HEK293 (cell line): ENCODE measurements around the gene CHD2.

Experiments
- CTCF ChIA-PET: fragments of 350-600 bp; formaldehyde crosslinking; extraction: SDS; loops from one replicate; lab custom pipeline; 2021; ENCODE audit warnings: antibody characterized with exemption; lab: Yijun Ruan, JAX
- POLR2A ChIA-PET: fragments of 300-600 bp; formaldehyde crosslinking; extraction: SDS; loops from one replicate; lab custom pipeline; 2020; ENCODE audit warnings: antibody characterized with exemption, inconsistent platforms; lab: Yijun Ruan, JAX
- H3K27ac ChIP-seq: fragments of 200-500 bp; sonication (Bioruptor generic); 2 replicates; pipeline ENCODE4 v1.5.1; 2014; ENCODE audit warnings: low read depth, low read length, control low read depth, inconsistent platforms; ENCODE audit errors: extremely low read depth
- H3K36me3 ChIP-seq, 2 experiments: fragments of 200-500 bp in 1 of 2; sonication (Bioruptor generic) in 1 of 2; 1 replicate in 1 of 2; 2 replicates in 1 of 2; pipeline ENCODE4 v1.5.1; 2014 to 2017; ENCODE audit warnings: inconsistent platforms in 2 of 2, low read length in 2 of 2; ENCODE audit not compliant: control insufficient read depth in 2 of 2, insufficient read depth in 1 of 2
- H3K4me1 ChIP-seq: fragments of 200-500 bp; sonication (Bioruptor generic); 2 replicates; pipeline ENCODE4 v1.5.1; 2014; ENCODE audit warnings: mild to moderate bottlenecking, low read length, inconsistent platforms; ENCODE audit not compliant: control insufficient read depth, insufficient read depth
- H3K4me3 ChIP-seq: 2 replicates; pipeline ENCODE4 v1.5.1; 2011; ENCODE audit warnings: low read depth, mild to moderate bottlenecking, control low read depth, low read length, moderate library complexity
- H3K9me3 ChIP-seq: fragments of 200-500 bp; sonication (Bioruptor generic); 2 replicates; pipeline ENCODE4 v1.5.1; 2014; ENCODE audit warnings: low read depth, low read length, inconsistent platforms; ENCODE audit not compliant: control insufficient read depth, insufficient read depth
- EGR2 ChIP-seq: fragments of 450-650 bp; formaldehyde crosslinking; IDR thresholded peaks from 2 replicates; pipeline ENCODE4 v1.5.1; 2016; ENCODE audit warnings: low read depth, missing biosample characterization, missing genetic modification characterization
- GLI4 ChIP-seq: fragments of 450-650 bp; formaldehyde crosslinking; IDR thresholded peaks from 2 replicates; pipeline ENCODE4 v1.5.1; 2016; ENCODE audit warnings: missing biosample characterization, missing genetic modification characterization
- TRIM28 ChIP-seq: IDR thresholded peaks from 2 replicates; pipeline ENCODE4 v1.6.1; 2011; ENCODE audit warnings: low read length, control low read depth, borderline replicate concordance
- ZBTB17 ChIP-seq: fragments of 450-650 bp; formaldehyde crosslinking; IDR thresholded peaks from 2 replicates; pipeline ENCODE4 v1.5.1; 2016; ENCODE audit warnings: missing biosample characterization, missing genetic modification characterization
- ZBTB8A ChIP-seq: fragments of 450-650 bp; formaldehyde crosslinking; IDR thresholded peaks from 2 replicates; pipeline ENCODE4 v1.5.1; 2016; ENCODE audit warnings: missing biosample characterization, missing genetic modification characterization
- ZEB2 ChIP-seq: fragments of 450-650 bp; formaldehyde crosslinking; IDR thresholded peaks from 2 replicates; pipeline ENCODE4 v1.5.1; 2016; ENCODE audit warnings: missing biosample characterization, missing genetic modification characterization
- ZFHX2 ChIP-seq: fragments of 450-650 bp; formaldehyde crosslinking; conservative IDR thresholded peaks from 2 replicates; pipeline ENCODE4 v1.5.1; 2016; ENCODE audit warnings: missing biosample characterization, missing genetic modification characterization
- ZFP69B ChIP-seq: fragments of 450-650 bp; formaldehyde crosslinking; IDR thresholded peaks from 2 replicates; pipeline ENCODE4 v1.5.1; 2016; ENCODE audit warnings: missing biosample characterization, missing genetic modification characterization
- ZNF211 ChIP-seq: fragments of 450-650 bp; formaldehyde crosslinking; IDR thresholded peaks from 2 replicates; pipeline ENCODE4 v1.5.1; 2016; ENCODE audit warnings: low read depth, missing biosample characterization, missing genetic modification characterization
- ZNF341 ChIP-seq: fragments of 450-650 bp; formaldehyde crosslinking; IDR thresholded peaks from 2 replicates; pipeline ENCODE4; 2016; ENCODE audit warnings: low read depth, missing biosample characterization, missing genetic modification characterization
- ZNF660 ChIP-seq: fragments of 450-650 bp; IDR thresholded peaks from 2 replicates; pipeline ENCODE4 v1.5.1; 2018; ENCODE audit warnings: missing biosample characterization, mild to moderate bottlenecking, missing genetic modification characterization
- ZNF837 ChIP-seq: fragments of 450-650 bp; formaldehyde crosslinking; IDR thresholded peaks from 2 replicates; pipeline ENCODE4 v1.5.1; 2016; ENCODE audit warnings: missing biosample characterization, missing genetic modification characterization
- TF ChIP-seq, protein P1 (sequence below): fragments of 450-650 bp; formaldehyde crosslinking; IDR thresholded peaks from 2 replicates; pipeline ENCODE4 v1.5.1; 2016; ENCODE audit warnings: missing biosample characterization, missing genetic modification characterization
- TF ChIP-seq, protein P2 (sequence below): fragments of 450-650 bp; formaldehyde crosslinking; IDR thresholded peaks from 2 replicates; pipeline ENCODE4 v1.5.1; 2016; ENCODE audit warnings: missing biosample characterization, missing genetic modification characterization
- TF ChIP-seq, protein P3 (sequence below): fragments of 450-650 bp; formaldehyde crosslinking; IDR thresholded peaks from 2 replicates; pipeline ENCODE4 v1.5.0; 2017; ENCODE audit warnings: missing biosample characterization, missing genetic modification characterization, borderline replicate concordance
- TF ChIP-seq, protein P4 (sequence below): fragments of 450-650 bp; formaldehyde crosslinking; optimal IDR thresholded peaks from 2 replicates; pipeline ENCODE3; 2016; ENCODE audit warnings: missing biosample characterization, mild to moderate bottlenecking, missing genetic modification characterization

CHD2 gene

DNA sequence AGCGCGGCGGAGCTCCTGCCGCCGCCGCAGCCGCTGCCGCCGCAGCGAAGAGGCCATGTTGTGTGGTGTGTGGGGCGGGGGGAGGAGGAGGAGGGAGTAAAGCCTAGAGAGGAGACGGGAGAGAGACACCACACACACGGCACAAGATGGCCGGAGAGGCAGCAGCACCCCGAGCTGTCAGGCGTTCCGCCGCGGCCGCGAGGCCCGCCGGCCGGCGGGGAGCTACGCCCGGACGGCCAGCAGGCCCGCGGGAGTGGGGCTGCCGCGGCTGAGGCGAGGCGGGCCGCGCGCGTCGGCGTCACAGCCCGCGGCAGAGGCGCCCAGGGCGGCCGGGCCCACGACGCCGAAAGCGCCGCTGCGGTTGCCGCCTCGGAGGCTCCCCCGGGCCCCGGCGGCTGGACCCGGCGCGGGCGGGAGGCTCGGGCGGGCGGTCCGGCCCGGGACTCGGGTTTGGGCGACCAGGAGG is 17.4 kb upstream of the CHD2 start (continued):
- TF ChIP-seq, protein P1, sequence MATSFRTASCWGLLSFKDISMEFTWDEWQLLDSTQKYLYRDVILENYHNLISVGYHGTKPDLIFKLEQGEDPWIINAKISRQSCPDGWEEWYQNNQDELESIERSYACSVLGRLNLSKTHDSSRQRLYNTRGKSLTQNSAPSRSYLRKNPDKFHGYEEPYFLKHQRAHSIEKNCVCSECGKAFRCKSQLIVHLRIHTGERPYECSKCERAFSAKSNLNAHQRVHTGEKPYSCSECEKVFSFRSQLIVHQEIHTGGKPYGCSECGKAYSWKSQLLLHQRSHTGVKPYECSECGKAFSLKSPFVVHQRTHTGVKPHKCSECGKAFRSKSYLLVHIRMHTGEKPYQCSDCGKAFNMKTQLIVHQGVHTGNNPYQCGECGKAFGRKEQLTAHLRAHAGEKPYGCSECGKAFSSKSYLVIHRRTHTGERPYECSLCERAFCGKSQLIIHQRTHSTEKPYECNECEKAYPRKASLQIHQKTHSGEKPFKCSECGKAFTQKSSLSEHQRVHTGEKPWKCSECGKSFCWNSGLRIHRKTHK (tag by site-specific recombination), result no peak
- TF ChIP-seq ZNF211 (tag by site-specific recombination) (no peak), GLI4 (no peak)
- TF ChIP-seq, protein P2, sequence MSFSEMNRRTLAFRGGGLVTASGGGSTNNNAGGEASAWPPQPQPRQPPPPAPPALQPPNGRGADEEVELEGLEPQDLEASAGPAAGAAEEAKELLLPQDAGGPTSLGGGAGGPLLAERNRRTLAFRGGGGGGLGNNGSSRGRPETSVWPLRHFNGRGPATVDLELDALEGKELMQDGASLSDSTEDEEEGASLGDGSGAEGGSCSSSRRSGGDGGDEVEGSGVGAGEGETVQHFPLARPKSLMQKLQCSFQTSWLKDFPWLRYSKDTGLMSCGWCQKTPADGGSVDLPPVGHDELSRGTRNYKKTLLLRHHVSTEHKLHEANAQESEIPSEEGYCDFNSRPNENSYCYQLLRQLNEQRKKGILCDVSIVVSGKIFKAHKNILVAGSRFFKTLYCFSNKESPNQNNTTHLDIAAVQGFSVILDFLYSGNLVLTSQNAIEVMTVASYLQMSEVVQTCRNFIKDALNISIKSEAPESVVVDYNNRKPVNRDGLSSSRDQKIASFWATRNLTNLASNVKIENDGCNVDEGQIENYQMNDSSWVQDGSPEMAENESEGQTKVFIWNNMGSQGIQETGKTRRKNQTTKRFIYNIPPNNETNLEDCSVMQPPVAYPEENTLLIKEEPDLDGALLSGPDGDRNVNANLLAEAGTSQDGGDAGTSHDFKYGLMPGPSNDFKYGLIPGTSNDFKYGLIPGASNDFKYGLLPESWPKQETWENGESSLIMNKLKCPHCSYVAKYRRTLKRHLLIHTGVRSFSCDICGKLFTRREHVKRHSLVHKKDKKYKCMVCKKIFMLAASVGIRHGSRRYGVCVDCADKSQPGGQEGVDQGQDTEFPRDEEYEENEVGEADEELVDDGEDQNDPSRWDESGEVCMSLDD (tag by site-specific recombination), result no peak

DNA sequence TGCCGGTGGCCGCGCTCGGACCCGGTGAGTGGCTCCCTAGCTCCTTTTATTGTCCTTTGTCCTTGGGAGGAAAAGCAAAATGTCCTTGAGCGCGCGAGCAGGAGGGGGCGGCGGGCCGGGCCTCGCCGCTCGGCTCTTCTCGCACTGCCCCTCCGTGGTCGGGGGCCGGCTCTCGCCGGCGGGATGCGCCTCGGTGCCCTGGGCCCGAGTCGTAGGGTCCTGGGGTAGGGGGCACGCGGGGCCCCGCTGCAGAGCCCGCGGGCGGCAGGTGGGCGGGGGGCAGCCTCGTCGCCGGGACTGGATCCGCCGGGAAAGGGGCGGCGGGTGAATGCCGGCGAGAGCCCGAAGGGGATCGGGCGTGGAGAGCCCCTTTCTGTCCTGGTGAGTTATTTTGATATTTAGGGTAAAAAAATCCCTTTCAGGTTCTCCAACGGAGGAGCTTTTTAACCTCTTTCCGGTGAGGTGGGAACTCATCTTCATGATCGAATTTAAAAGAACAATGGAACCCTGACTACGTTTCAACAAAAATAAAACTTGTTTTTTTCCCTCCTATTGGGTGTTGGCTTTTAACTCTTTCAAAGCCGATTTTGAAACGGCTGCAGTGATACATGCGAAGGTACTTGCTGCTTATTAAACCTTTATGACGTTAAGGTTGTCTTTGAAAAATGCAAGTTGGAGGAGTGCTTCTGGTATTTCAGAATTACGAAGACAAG is 16.8 kb upstream of the CHD2 start:
- Histone ChIP-seq H3K9me3 (no peaks in the 10 kb centered on the region), H3K4me3 (peak overlapping the region; percentile 86), H3K36me3 (peaks cover 23% of the 10 kb centered on the region in 2 experiments), H3K27ac (peak overlapping the region; percentile 99), H3K4me1 (peaks cover 34% of the 10 kb centered on the region)
- ChIA-PET POLR2A (interaction anchor here (0.8 to 9.3 kb wide), 22 partner anchors 9 to 88 kb away, joined by 3 to 280 read pairs (median 14); partner anchors contain the start of gene CHD2), CTCF (interaction anchor here (0.6 to 2.5 kb wide), 8 partner anchors 17 to 1355 kb away, joined by 4 to 15 read pairs (median 7); partner anchors contain the start of gene CHD2)
- TF ChIP-seq, protein P3, sequence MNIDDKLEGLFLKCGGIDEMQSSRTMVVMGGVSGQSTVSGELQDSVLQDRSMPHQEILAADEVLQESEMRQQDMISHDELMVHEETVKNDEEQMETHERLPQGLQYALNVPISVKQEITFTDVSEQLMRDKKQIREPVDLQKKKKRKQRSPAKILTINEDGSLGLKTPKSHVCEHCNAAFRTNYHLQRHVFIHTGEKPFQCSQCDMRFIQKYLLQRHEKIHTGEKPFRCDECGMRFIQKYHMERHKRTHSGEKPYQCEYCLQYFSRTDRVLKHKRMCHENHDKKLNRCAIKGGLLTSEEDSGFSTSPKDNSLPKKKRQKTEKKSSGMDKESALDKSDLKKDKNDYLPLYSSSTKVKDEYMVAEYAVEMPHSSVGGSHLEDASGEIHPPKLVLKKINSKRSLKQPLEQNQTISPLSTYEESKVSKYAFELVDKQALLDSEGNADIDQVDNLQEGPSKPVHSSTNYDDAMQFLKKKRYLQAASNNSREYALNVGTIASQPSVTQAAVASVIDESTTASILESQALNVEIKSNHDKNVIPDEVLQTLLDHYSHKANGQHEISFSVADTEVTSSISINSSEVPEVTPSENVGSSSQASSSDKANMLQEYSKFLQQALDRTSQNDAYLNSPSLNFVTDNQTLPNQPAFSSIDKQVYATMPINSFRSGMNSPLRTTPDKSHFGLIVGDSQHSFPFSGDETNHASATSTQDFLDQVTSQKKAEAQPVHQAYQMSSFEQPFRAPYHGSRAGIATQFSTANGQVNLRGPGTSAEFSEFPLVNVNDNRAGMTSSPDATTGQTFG (tag by site-specific recombination), result no peak
- peak; percentile 17; the same call in 1 of the 2 replicates for TF ChIP-seq ZFP69B
- TF ChIP-seq ZFHX2 (tag by site-specific recombination), result peak; percentile 53
- TF ChIP-seq ZEB2 (tag by site-specific recombination), result 0 out of 2 replicates have a peak, but pooled peaks have one; percentile 23
- TF ChIP-seq TRIM28, result no peak
- TF ChIP-seq ZBTB8A (tag by site-specific recombination), result peak; percentile 47
- TF ChIP-seq EGR2 (tag by site-specific recombination), result 0 out of 2 replicates have a peak, but pooled peaks have one; percentile 8
- TF ChIP-seq ZNF341 (tag by site-specific recombination), result peak; percentile 79
- TF ChIP-seq ZNF837 (tag by site-specific recombination), result no peak
- TF ChIP-seq ZBTB17 (tag by site-specific recombination), result peak; percentile 60; the same call in 1 of the 2 replicates
- peak; percentile 51; the same call in 1 of the 2 replicates for TF ChIP-seq ZNF660 (tag by site-specific recombination)
- TF ChIP-seq, protein P4, sequence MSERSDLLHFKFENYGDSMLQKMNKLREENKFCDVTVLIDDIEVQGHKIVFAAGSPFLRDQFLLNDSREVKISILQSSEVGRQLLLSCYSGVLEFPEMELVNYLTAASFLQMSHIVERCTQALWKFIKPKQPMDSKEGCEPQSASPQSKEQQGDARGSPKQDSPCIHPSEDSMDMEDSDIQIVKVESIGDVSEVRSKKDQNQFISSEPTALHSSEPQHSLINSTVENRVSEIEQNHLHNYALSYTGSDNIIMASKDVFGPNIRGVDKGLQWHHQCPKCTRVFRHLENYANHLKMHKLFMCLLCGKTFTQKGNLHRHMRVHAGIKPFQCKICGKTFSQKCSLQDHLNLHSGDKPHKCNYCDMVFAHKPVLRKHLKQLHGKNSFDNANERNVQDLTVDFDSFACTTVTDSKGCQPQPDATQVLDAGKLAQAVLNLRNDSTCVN (tag by site-specific recombination), result peak; percentile 43
